Stimulated activated CD4-positive, alpha-beta T cell treated with anti-CD3 and anti-CD28 coated beads, Interleukin-4, amount 100 ng/mL, for 24 hours (primary cell): ENCODE results near the gene PDE8B.
"Not testable (repeated sequence)": the region's sequence is repeated elsewhere in the genome, so short reads cannot be mapped to it uniquely, and the experiment has no call there.

Experiments
- DNase-seq: peaks from one replicate; pipeline ENCODE4 v3.0.0-alpha.2; 2020

PDE8B gene

DNA sequence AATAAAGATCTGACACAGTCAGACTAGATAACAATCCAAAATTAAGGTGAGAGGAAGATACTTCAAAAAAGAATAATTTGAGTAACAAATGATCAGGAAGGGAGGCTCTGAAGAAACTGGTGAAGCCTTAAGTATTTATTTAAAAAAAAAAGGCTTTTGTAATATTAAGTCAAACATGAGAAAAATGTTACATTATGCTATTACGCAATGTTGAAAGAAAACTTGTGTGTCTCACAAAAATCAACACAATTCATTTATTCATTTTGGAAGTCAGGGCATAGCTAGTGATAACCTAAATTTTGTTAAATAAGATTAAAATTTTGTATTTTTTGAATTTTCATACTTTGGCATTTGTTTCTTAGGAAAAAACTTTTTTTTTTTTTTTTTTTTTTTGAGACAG, 253.4 kb downstream of the PDE8B start:
- no peak for DNase-seq

DNA sequence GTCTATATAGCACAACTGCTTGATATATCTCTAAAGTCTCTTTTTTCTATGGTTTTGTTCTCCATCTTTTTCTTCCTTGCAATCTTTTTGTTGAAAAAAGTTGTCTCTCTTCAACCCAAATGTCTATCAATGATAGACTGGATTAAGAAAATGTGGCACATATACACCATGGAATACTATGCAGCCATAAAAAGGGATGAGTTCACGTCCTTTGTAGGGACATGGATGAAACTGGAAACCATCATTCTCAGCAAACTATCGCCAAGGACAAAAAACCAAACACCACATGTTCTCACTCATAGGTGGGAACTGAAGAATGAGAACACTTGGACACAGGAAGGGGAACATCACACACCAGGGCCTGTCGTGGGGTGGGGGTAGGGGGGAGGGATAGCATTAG, 258.4 kb downstream of the PDE8B start:
- DNase-seq, result not testable (repeated sequence)

DNA sequence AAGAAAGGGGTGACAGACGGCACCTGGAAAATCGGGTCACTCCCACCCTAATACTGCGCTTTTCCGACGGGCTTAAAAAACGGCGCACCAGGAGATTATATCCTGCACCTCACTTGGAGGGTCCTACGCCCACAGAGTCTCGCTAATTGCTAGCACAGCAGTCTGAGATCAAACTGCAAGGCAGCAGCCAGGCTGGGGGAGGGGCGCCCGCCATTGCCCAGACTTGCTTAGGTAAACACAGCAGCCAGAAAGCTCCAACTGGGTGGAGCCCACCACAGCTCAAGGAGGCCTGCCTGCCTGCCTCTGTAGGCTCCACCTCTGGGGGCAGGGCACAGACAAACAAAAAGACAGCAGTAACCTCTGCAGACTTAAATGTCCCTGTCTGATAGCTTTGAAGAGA, 264.6 kb downstream of the PDE8B start:
- DNase-seq, result not testable (repeated sequence)
